Bladder microvascular endothelial cell (primary cell): Measurements from ENCODE around the gene EPB41L3. TPM values are rescaled to one million over a fixed set of nuclear protein-coding genes. Genes with fewer than 3 reads are reported as not detected.

Experiments
- total RNA-seq: library from RNA; depleted of rRNA; stranded (reverse); fragments of >200 nt; gene quantifications from 2 replicates; pipeline ENCODE4 v1.2.3, GENCODE V29; 2014

EPB41L3 gene
- total RNA-seq: 15.4 and 27.3 TPM in 2 replicates

GRCh38 chr18:5543773-5544389, at the start of gene EPB41L3:
Gene EPB41L3, minus strand, starts transcription at chr18:5543997. Its CDS starts 54,814 bp downstream, at chr18:5489183.

Other genes with a start within 250 kb of the EPB41L3 start
- 9.6 and 14.9 TPM in 2 replicates for gene ZBTB14, start 248.3 kb downstream of the EPB41L3 start, total RNA-seq